ENCODE results near the gene MTA1. TPM values are rescaled to one million over a fixed set of nuclear protein-coding genes. Genes with fewer than 3 reads are reported as not detected.

Gene MTA1
- total and polyA plus RNA-seq, 2 donors (not counting 1 experiment from before 2014, with no cell fraction given), result 137 to 147 TPM

DNA sequence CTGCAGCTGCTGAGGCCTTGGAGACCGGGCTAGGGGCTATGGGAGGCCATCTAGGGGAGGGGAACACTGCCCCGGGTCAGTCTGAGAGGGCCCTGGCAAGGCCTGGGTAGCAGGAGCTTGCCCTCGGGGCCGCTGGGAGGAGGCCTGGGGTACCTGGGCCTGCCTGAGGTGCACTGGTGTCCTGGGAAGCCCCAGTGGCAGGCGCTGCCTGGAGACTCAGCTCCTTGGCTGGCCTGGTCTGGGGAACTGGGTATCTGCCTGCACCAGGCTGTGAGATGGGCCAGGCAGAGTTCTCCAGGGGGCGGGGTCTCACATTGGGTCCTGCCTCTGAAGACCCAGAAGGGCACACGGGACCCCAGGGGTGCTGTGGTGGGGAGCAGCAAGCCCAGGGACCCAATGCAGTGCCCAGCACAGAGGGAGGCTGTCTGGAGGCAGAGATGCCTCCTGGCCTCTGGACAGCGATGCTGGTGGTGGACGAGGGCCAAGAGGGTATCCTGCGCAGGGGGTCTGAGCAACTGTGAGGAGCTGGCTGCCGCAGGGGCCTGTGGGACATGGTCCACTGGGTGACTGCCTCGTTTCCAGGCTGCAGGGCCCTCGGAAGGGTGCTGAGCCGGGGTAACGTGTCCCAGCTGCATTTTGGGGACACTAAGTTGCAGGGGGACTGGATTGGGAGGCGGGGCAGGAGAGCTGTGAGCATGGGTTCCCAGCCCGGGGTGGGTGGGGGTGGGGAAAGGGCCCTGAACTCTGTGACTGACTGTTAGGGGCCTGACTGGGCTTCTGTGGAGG is 7.4 kb upstream of the MTA1 start:
- Histone ChIP-seq H3K4me1 (ENCODE audit: control insufficient read depth in 2 of 2, insufficient read depth in 2 of 2, low read length in 2 of 2) (peaks cover 20 to 23% of the 10 kb centered on the region in 2 donors), H3K9ac (ENCODE audit: low read length) (peak overlapping the region; percentile 39), H3K36me3 (replicated peaks in 1 of 2; ENCODE audit: control extremely low read depth in 1 of 2, control insufficient read depth in 1 of 2, extremely low read depth in 1 of 2, insufficient read depth in 2 of 2, low read length in 1 of 2) (no peaks in the 10 kb centered on the region), H3K4me3 (ENCODE audit: control extremely low read depth in 1 of 5, extremely low read depth in 1 of 5, insufficient read depth in 1 of 5, low read depth in 2 of 5, low read length in 4 of 5) (no peak overlapping the region), H3K27me3 (replicated peaks in 1 of 4; ENCODE audit: control extremely low read depth in 1 of 4, control insufficient read depth in 3 of 4, insufficient read depth in 4 of 4, low read length in 3 of 4) (peaks cover 0 to 36% (median 13%) of the 10 kb centered on the region in 4 experiments), H4K20me1 (ENCODE audit: control insufficient read depth, insufficient read depth, low read length, poor library complexity, severe bottlenecking) (peaks cover 6% of the 10 kb centered on the region), H3K9me3 (ENCODE audit: control extremely low read depth in 1 of 3, control insufficient read depth in 2 of 3, insufficient read depth in 1 of 3, low read length in 2 of 3) (peaks cover 0 to 7% (median 0%) of the 10 kb centered on the region in 3 donors), H3K4me2 (replicated peaks; ENCODE audit: low read depth, low read length, poor library complexity, severe bottlenecking) (peak overlapping the region; percentile 81), H2AFZ (ENCODE audit: insufficient read depth, low read depth, low read length, poor library complexity, severe bottlenecking) (no peak overlapping the region), H3K79me2 (ENCODE audit: control insufficient read depth, insufficient read depth, low read length) (no peaks in the 10 kb centered on the region), H3K27ac (ENCODE audit: low read length in 2 of 2) (no peak overlapping the region)
- ChIA-PET POLR2A (interaction anchor here (0.6 to 0.9 kb wide), 2 partner anchors 13 to 133 kb away, joined by 3 to 4 read pairs; no protein-coding TSS in a partner anchor), CTCF (no interaction called here)
- Mint-ChIP-seq H3K27ac (no peak overlapping the region), H3K4me1 (peaks cover 19% of the 10 kb centered on the region), H3K9me3 (ENCODE audit: insufficient read depth) (no peaks in the 10 kb centered on the region), H3K27me3 (peaks cover 11% of the 10 kb centered on the region), H3K4me3 (no peak overlapping the region)
- ATAC-seq (ENCODE audit: low read depth) (no peak), DNase-seq (no peak)
- intact Hi-C loops (cut with micrococcal nuclease), result no loop called here
- no peak for TF ChIP-seq EZH2 (IDR thresholded peaks at IDR 0.05; ENCODE audit: borderline replicate concordance, insufficient read depth, low read depth, low read length, poor library complexity, severe bottlenecking)
- TF ChIP-seq, protein P1, sequence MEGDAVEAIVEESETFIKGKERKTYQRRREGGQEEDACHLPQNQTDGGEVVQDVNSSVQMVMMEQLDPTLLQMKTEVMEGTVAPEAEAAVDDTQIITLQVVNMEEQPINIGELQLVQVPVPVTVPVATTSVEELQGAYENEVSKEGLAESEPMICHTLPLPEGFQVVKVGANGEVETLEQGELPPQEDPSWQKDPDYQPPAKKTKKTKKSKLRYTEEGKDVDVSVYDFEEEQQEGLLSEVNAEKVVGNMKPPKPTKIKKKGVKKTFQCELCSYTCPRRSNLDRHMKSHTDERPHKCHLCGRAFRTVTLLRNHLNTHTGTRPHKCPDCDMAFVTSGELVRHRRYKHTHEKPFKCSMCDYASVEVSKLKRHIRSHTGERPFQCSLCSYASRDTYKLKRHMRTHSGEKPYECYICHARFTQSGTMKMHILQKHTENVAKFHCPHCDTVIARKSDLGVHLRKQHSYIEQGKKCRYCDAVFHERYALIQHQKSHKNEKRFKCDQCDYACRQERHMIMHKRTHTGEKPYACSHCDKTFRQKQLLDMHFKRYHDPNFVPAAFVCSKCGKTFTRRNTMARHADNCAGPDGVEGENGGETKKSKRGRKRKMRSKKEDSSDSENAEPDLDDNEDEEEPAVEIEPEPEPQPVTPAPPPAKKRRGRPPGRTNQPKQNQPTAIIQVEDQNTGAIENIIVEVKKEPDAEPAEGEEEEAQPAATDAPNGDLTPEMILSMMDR (IDR thresholded peaks at IDR 0.05), result no peak
- WGBS (ENCODE audit: insufficient coverage), result 81% methylated on average over 17 of the region's 17 CpGs
